RWPE2 (cell line): ENCODE measurements around the gene EIF3A.

Experiments
- ATAC-seq: fragments of 200-7000 bp; cut with Tn5 transposase; 3 replicates; pipeline ENCODE4 v1.9.1; 2021; ENCODE audit warnings: low read depth
- DNase-seq: peaks from one replicate; pipeline ENCODE4 v3.0.0-alpha.2; 2020; ENCODE audit warnings: low spot score
- H3K27ac ChIP-seq: fragments of 450-650 bp; 2 replicates; pipeline ENCODE4 v1.5.1; 2017; ENCODE audit warnings: mild to moderate bottlenecking; ENCODE audit not compliant: poor library complexity, severe bottlenecking
- H3K27me3 ChIP-seq: fragments of 250-450 bp; sonication (Bioruptor Pico); 2 replicates; pipeline ENCODE4 v1.5.1; 2021; ENCODE audit warnings: mild to moderate bottlenecking, moderate library complexity; ENCODE audit not compliant: insufficient read depth, poor library complexity, severe bottlenecking
- H3K36me3 ChIP-seq: fragments of 250-450 bp; sonication (Bioruptor Pico); 2 replicates; pipeline ENCODE4 v1.5.1; 2020; ENCODE audit warnings: low read depth, mild to moderate bottlenecking, moderate library complexity
- H3K4me1 ChIP-seq: fragments of 250-450 bp; sonication (Bioruptor Pico); 2 replicates; pipeline ENCODE4 v1.5.1; 2021; ENCODE audit warnings: mild to moderate bottlenecking, moderate library complexity; ENCODE audit not compliant: insufficient read depth, poor library complexity, severe bottlenecking
- H3K4me3 ChIP-seq: fragments of 250-450 bp; sonication (Bioruptor Pico); 2 replicates; pipeline ENCODE4 v1.5.1; 2021; ENCODE audit warnings: mild to moderate bottlenecking, moderate library complexity; ENCODE audit not compliant: severe bottlenecking
- H3K9me3 ChIP-seq: fragments of 250-450 bp; sonication (Bioruptor Pico); 2 replicates; pipeline ENCODE4 v1.5.1; 2021; ENCODE audit warnings: mild to moderate bottlenecking, moderate library complexity; ENCODE audit not compliant: severe bottlenecking
- TF ChIP-seq, protein P1 (sequence below): fragments of 450-650 bp; IDR thresholded peaks from one replicate; pipeline ENCODE4 v1.5.1; 2017; ENCODE audit warnings: mild to moderate bottlenecking, moderate library complexity; ENCODE audit not compliant: poor library complexity, severe bottlenecking

The EIF3A gene

DNA sequence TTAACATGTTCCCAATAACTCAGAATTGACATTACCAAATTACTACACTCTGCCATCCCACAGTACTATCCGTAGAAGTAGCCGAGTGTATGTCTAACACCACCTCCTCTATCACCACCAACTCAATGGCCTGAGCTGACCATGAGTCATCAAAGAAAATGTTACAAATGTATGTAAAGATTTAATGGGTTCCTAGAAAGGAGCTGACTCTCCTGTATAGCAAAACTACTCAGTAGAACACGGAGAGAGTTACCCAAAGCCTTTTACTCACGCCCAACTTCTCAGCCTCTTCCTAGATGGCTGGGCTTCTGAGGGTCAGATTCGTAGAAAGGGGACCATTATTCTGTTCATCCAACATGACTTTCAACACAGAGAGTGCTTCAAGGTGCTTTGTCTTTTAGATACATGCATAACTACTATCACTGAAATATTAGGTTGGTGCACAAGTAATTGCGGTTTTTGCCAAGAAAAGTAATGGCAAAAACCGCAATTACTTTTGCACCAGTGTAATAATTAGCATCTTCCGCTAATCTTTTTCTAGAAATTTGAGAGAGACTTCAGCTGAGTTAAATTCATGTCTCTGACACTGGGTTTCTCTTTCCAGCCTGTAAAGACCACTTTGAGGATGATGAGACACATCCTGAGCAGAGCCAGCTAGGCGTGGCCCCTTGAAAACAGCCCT, 75.1 kb downstream of the EIF3A start:
- H3K9me3 ChIP-seq = no peaks in the 10 kb centered on the region
- ATAC-seq = peak; percentile 68
- TF ChIP-seq, protein P1, sequence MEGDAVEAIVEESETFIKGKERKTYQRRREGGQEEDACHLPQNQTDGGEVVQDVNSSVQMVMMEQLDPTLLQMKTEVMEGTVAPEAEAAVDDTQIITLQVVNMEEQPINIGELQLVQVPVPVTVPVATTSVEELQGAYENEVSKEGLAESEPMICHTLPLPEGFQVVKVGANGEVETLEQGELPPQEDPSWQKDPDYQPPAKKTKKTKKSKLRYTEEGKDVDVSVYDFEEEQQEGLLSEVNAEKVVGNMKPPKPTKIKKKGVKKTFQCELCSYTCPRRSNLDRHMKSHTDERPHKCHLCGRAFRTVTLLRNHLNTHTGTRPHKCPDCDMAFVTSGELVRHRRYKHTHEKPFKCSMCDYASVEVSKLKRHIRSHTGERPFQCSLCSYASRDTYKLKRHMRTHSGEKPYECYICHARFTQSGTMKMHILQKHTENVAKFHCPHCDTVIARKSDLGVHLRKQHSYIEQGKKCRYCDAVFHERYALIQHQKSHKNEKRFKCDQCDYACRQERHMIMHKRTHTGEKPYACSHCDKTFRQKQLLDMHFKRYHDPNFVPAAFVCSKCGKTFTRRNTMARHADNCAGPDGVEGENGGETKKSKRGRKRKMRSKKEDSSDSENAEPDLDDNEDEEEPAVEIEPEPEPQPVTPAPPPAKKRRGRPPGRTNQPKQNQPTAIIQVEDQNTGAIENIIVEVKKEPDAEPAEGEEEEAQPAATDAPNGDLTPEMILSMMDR = no peak
- H3K27ac ChIP-seq = peak overlapping the region; percentile 47
- H3K4me1 ChIP-seq = peaks cover 37% of the 10 kb centered on the region
- no peak overlapping the region for H3K4me3 ChIP-seq
- H3K36me3 ChIP-seq = no peaks in the 10 kb centered on the region
- no peaks in the 10 kb centered on the region for H3K27me3 ChIP-seq
- peak; percentile 9 for DNase-seq

DNA sequence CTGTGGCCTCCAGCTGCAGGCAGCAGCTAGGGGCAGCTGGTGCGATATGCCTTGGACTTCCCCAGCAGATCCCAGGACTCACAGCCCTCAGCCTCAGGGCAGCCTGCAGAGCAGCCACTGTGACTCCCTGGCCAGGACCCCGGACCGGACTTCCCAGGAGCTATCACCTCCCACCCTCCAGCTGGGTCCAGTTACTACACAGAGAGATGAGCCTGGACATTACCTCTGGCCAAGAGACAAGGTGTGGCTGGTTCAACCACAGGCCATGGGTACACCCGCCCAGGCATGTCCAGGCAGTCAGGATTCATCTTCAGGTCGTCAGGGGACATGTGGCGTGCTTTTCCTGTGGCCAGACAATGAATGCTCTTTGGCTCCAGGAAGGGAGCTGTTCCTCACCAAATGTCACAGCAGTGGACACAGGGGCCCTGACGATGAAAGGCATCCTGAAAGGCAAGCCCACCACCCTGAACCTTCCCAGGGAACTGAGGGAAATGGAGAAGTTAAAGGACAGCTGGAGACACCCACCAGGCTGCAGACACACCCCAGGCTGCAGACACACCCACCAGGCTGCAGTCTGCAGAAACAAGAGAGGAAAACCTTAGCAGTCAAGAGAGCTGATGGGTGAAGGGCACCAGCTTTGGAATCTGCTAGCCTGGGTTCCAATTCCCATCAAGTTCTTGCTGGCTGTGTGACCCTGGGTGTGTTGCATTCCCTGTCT, 76.9 kb downstream of the EIF3A start:
- TF ChIP-seq, protein P1 = no peak
- Histone ChIP-seq H3K9me3 (no peaks in the 10 kb centered on the region), H3K4me3 (no peak overlapping the region), H3K4me1 (peaks cover 37% of the 10 kb centered on the region), H3K27me3 (no peaks in the 10 kb centered on the region), H3K36me3 (no peaks in the 10 kb centered on the region), H3K27ac (peak overlapping the region; percentile 3)
- DNase-seq (peak; percentile 61), ATAC-seq (peak; percentile 26; the same call in 2 of the 3 replicates)

DNA sequence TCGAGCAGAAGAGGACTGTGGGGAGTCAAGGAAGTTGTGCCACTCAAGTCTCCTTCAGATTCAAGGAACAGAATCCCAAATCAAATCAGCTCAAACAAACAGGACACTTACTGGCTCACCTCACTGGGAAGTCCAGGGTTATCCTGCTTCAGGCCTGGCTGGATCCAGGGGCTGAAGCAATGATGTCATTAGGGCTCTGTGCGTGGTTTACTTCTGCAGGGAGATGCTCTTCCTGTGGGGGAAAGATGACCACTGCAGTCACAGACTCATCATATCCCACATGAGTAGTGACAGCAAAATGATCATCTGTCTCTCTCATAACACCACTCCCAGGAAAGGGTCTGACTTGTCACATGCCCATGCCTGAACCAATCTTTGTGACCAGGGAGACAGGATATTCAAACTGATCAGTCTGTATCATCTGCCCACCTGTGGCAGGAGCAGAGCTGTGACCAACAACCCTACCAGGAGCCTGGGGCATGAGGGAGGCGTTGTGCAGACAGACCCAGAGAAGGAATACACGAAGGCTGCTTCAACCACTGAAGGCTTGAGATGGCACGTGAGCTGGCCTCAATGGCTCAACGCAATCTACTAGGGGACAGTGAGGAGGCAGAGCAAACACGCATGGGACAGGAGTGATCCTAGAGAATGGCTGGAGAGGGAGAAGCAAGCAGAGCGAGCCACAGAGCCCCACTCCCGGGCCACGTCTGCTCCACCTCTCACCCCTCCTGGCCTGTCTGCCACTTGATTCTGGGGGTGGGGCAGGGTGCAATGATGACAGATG, 78.7 kb downstream of the EIF3A start:
- DNase-seq (peak; percentile 19), ATAC-seq (no peak)
- no peak overlapping the region for H3K27ac ChIP-seq
- no peaks in the 10 kb centered on the region for H3K9me3 ChIP-seq
- peaks cover 32% of the 10 kb centered on the region for H3K4me1 ChIP-seq
- no peaks in the 10 kb centered on the region for H3K27me3 ChIP-seq
- no peaks in the 10 kb centered on the region for H3K36me3 ChIP-seq
- TF ChIP-seq, protein P1 = no peak
- H3K4me3 ChIP-seq = no peak overlapping the region

DNA sequence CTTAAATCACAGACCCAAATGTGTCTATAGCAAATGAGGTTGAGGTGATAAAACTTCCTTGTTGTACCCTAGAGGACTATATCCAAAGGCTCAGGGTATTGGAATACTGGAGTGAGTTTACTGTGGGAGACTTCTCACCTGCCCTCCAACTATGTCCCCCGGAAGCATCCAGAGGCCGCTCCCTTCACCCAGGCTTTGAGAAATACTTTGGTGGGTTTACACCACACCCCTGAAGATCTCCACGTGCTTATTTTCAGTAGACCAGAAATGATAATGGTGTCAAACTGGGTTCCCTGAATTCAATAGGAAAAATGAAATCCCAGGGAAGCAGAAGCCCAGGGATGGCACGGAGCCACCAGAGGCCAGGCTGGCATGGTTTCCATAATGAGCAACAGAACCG, 82.4 kb downstream of the EIF3A start:
- Histone ChIP-seq H3K36me3 (no peaks in the 10 kb centered on the region), H3K27me3 (no peaks in the 10 kb centered on the region), H3K4me1 (peaks cover 1% of the 10 kb centered on the region), H3K27ac (no peak overlapping the region), H3K9me3 (no peaks in the 10 kb centered on the region), H3K4me3 (no peak overlapping the region)
- ATAC-seq (no peak), DNase-seq (no peak)
- TF ChIP-seq, protein P1 = no peak
